ENCODE data around the gene CAMSAP2.
A peak's percentile ranks its signal among the peaks of the same experiment; 100 is the strongest.
"Not testable (repeated sequence)": the region's sequence is repeated elsewhere in the genome, so short reads cannot be mapped to it uniquely, and the experiment has no call there.

CAMSAP2 gene

GRCh38 chr1:200780545-200781369, 42.1 kb downstream of the CAMSAP2 start:
- peak; percentile 15 for DNase-seq (ENCODE audit: low read depth, low spot score)

- no peak for DNase-seq (ENCODE audit: low read depth, low spot score)
Measured at GRCh38 chr1:200783926-200784325, 45.2 kb downstream of the CAMSAP2 start.

GRCh38 chr1:200784576-200784975, 45.9 kb downstream of the CAMSAP2 start:
- DNase-seq (ENCODE audit: low read depth, low spot score): no peak

GRCh38 chr1:200786788-200787187, 48.1 kb downstream of the CAMSAP2 start:
- no peak for DNase-seq (ENCODE audit: low read depth, low spot score)

GRCh38 chr1:200787896-200788387, 49.2 kb downstream of the CAMSAP2 start:
- no peak for DNase-seq (ENCODE audit: low read depth, low spot score)

GRCh38 chr1:200791012-200791411, 52.3 kb downstream of the CAMSAP2 start:
- not testable (repeated sequence) for DNase-seq (ENCODE audit: low read depth, low spot score)

GRCh38 chr1:200793677-200794076, 55.0 kb downstream of the CAMSAP2 start:
- DNase-seq (ENCODE audit: low read depth, low spot score): no peak

- no peak for DNase-seq (ENCODE audit: low read depth, low spot score)
Measured at GRCh38 chr1:200794506-200795065, 55.9 kb downstream of the CAMSAP2 start.

GRCh38 chr1:200795156-200795555, 56.5 kb downstream of the CAMSAP2 start:
- DNase-seq (ENCODE audit: low read depth, low spot score): no peak

- no peak for DNase-seq (ENCODE audit: low read depth, low spot score)
Measured at GRCh38 chr1:200802042-200802441, 63.3 kb downstream of the CAMSAP2 start.

GRCh38 chr1:200802865-200803512, 64.3 kb downstream of the CAMSAP2 start:
- peak; percentile 58 for DNase-seq (ENCODE audit: low read depth, low spot score)

- no peak for DNase-seq (ENCODE audit: low read depth, low spot score)
Measured at GRCh38 chr1:200805719-200806118, 67.0 kb downstream of the CAMSAP2 start.

- no peak for DNase-seq (ENCODE audit: low read depth, low spot score)
Measured at GRCh38 chr1:200808846-200809245, 70.2 kb downstream of the CAMSAP2 start.

GRCh38 chr1:200811704-200812103, 73.0 kb downstream of the CAMSAP2 start:
- no peak for DNase-seq (ENCODE audit: low read depth, low spot score)

- DNase-seq (ENCODE audit: low read depth, low spot score): not testable (repeated sequence)
Measured at GRCh38 chr1:200816624-200817224, 78.0 kb downstream of the CAMSAP2 start.

- no peak for DNase-seq (ENCODE audit: low read depth, low spot score)
Measured at GRCh38 chr1:200818248-200818647, 79.6 kb downstream of the CAMSAP2 start.

GRCh38 chr1:200819726-200820125, 81.0 kb downstream of the CAMSAP2 start:
- DNase-seq (ENCODE audit: low read depth, low spot score): no peak

GRCh38 chr1:200831091-200831490, 92.4 kb downstream of the CAMSAP2 start:
- no peak for DNase-seq (ENCODE audit: low read depth, low spot score)

GRCh38 chr1:200834383-200834782, 95.7 kb downstream of the CAMSAP2 start:
- no peak for DNase-seq (ENCODE audit: low read depth, low spot score)

- DNase-seq (ENCODE audit: low read depth, low spot score): no peak
Measured at GRCh38 chr1:200836213-200836612, 97.5 kb downstream of the CAMSAP2 start.

- no peak for DNase-seq (ENCODE audit: low read depth, low spot score)
Measured at GRCh38 chr1:200837931-200838571, 99.4 kb downstream of the CAMSAP2 start.
